KMS-11 (cell line): Measurements from ENCODE around the gene IER3.

Source experiments
- H2AFZ ChIP-seq: fragments of 200-600 bp; sonication (generic); 2 replicates; pipeline ENCODE4 v1.6.1; 2016; ENCODE audit warnings: antibody characterized with exemption, mixed run types, low read depth
- H3K27ac ChIP-seq: fragments of 200-600 bp; sonication (generic); 2 replicates; pipeline ENCODE4 v1.6.1; 2016; ENCODE audit warnings: mild to moderate bottlenecking, mixed run types
- H3K27me3 ChIP-seq: fragments of 200-600 bp; sonication (generic); 2 replicates; pipeline ENCODE4 v1.6.1; 2017; ENCODE audit warnings: mild to moderate bottlenecking, low read depth, mixed run types, moderate library complexity; ENCODE audit not compliant: insufficient read depth
- H3K36me3 ChIP-seq: fragments of 200-600 bp; sonication (generic); 2 replicates; pipeline ENCODE4 v1.6.1; 2017; ENCODE audit warnings: mild to moderate bottlenecking, mixed run types; ENCODE audit not compliant: insufficient read depth
- H3K4me1 ChIP-seq: fragments of 200-600 bp; sonication (generic); 2 replicates; pipeline ENCODE4 v1.6.1; 2016; ENCODE audit warnings: mild to moderate bottlenecking, low read depth, mixed run types; ENCODE audit not compliant: poor library complexity, severe bottlenecking
- H3K4me2 ChIP-seq: fragments of 200-600 bp; sonication (generic); 2 replicates; pipeline ENCODE4 v1.7.0; 2016; ENCODE audit warnings: mild to moderate bottlenecking, mixed run types
- H3K4me3 ChIP-seq: fragments of 200-600 bp; sonication (generic); IDR thresholded peaks from 2 replicates; pipeline ENCODE4 v1.6.1; 2017; ENCODE audit warnings: low read depth, low read length, mixed read lengths; ENCODE audit not compliant: insufficient read depth
- H3K79me2 ChIP-seq: fragments of 200-600 bp; sonication (generic); 2 replicates; pipeline ENCODE4 v1.6.1; 2016; ENCODE audit warnings: low read depth, mixed run types; ENCODE audit not compliant: insufficient read depth
- H3K9ac ChIP-seq: fragments of 200-600 bp; sonication (generic); 2 replicates; pipeline ENCODE4 v1.6.1; 2016; ENCODE audit warnings: mild to moderate bottlenecking, mixed run types
- H4K20me1 ChIP-seq: fragments of 200-600 bp; sonication (generic); 2 replicates; pipeline ENCODE4 v1.6.1; 2016; ENCODE audit warnings: mild to moderate bottlenecking, mixed run types; ENCODE audit not compliant: insufficient read depth
- TF ChIP-seq, protein P1 (sequence below): fragments of 200-600 bp; sonication (generic); conservative IDR thresholded peaks from 2 replicates; pipeline ENCODE4 v1.6.1; 2017; ENCODE audit warnings: low read depth, mild to moderate bottlenecking, antibody characterized with exemption, low read length, moderate library complexity, mixed read lengths

IER3 gene

DNA sequence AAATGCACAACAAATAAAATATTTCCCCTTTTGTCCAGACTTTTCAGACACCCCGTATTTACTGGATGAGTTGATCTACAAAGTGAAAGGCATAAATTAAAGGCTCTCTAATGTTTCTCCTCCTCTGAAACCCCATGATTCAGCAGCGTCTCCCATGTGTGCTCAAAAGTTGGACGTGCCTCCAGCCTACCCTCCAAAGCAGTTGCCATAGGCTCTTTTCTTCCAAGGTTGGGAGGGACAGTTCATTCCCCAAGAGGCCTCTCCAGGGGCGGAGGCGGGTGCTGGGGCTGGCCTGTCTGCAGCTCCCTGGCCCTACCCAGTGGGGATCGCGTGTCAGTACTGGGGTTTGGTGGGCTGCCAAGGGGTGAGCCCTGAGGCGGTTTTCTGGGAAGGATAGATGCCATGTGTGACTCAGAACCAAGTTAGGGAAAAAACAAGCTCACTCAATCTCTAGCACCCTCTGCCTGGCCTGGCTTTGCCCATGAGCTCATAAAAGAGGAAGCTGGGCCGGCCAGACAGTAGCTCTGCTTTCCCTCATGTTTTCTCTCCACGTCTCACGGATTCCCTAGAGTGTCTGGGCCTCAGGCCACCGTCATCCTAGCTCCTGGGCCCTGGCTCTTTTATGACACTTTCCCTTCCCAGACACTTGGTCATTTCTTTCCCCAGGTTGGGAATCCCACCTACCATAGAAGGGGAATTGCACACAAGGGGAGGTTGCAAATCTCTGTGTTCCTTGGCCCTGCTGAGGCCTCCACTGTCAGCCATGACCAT is 8.0 kb upstream of the IER3 start:
- Histone ChIP-seq H3K4me2 (no peak overlapping the region), H3K79me2 (no peaks in the 10 kb centered on the region), H3K27ac (no peak overlapping the region), H3K9ac (no peak overlapping the region), H4K20me1 (no peaks in the 10 kb centered on the region), H3K4me1 (no peaks in the 10 kb centered on the region), H3K4me3 (no peak overlapping the region), H3K27me3 (no peaks in the 10 kb centered on the region), H3K36me3 (no peaks in the 10 kb centered on the region), H2AFZ (no peak overlapping the region)
- TF ChIP-seq, protein P1, sequence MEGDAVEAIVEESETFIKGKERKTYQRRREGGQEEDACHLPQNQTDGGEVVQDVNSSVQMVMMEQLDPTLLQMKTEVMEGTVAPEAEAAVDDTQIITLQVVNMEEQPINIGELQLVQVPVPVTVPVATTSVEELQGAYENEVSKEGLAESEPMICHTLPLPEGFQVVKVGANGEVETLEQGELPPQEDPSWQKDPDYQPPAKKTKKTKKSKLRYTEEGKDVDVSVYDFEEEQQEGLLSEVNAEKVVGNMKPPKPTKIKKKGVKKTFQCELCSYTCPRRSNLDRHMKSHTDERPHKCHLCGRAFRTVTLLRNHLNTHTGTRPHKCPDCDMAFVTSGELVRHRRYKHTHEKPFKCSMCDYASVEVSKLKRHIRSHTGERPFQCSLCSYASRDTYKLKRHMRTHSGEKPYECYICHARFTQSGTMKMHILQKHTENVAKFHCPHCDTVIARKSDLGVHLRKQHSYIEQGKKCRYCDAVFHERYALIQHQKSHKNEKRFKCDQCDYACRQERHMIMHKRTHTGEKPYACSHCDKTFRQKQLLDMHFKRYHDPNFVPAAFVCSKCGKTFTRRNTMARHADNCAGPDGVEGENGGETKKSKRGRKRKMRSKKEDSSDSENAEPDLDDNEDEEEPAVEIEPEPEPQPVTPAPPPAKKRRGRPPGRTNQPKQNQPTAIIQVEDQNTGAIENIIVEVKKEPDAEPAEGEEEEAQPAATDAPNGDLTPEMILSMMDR = no peak

DNA sequence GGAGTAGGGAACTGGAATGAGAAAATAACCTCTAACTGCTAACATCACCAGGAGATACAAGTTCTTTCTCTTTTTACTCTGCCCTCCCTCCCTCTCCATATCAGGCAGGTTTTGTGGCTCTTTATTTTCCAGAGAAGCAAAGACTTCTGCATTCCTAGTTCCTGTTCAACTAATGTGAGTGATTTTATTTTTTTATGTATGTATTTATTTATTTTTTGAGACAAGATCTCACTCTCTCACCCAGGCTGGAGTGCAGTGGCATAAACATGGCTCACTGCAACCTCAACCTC is 6.0 kb upstream of the IER3 start:
- H4K20me1 ChIP-seq = no peaks in the 10 kb centered on the region
- H3K36me3 ChIP-seq = no peaks in the 10 kb centered on the region
- H3K4me2 ChIP-seq = no peak overlapping the region
- TF ChIP-seq, protein P1 = no peak
- H3K9ac ChIP-seq = no peak overlapping the region
- H3K27me3 ChIP-seq = no peaks in the 10 kb centered on the region
- no peak overlapping the region for H3K4me3 ChIP-seq
- H2AFZ ChIP-seq = no peak overlapping the region
- H3K27ac ChIP-seq = no peak overlapping the region
- no peaks in the 10 kb centered on the region for H3K4me1 ChIP-seq
- H3K79me2 ChIP-seq = no peaks in the 10 kb centered on the region

DNA sequence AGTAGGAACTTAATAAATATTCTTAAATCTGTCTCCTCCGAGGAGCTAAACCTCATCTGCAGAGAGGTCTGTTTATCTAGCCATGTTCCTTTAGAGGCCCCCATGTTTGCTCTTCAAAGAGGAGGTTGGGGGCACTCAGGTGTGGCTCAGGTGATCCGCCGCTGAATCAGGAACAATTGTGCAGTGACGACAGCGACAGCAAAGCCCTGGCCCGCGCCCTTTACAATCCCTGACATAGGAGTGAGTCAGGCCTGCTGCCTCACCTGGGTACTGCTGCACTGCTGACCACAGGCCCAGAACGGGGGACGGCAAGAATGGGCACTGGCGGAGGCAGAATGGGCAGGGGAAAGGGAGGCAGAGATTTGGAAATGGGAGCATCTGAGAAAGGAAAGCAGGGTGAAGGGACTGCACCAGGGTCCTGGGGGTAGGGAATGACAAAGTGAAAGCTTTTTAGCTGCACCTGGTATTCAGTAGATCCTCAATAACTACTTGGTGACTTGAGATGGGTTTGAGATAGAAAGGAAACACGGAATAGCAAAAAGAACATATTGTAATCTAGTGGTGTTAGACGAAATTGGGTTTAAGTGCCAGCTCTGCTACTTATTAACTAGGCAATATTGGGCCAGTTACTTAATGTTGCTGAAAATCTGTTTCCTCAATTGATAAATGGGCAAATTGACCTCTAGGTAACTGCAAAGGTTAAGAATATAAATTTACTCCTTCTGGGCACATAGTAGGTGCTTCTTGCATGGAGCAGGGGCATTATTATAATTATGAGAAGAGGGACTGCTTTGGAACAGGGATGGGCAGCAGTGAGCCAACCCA is 5.4 kb upstream of the IER3 start:
- no peaks in the 10 kb centered on the region for H3K36me3 ChIP-seq
- no peak overlapping the region for H3K9ac ChIP-seq
- H3K27me3 ChIP-seq = no peaks in the 10 kb centered on the region
- TF ChIP-seq, protein P1 = no peak
- H2AFZ ChIP-seq = no peak overlapping the region
- H3K27ac ChIP-seq = no peak overlapping the region
- no peaks in the 10 kb centered on the region for H3K79me2 ChIP-seq
- H3K4me2 ChIP-seq = no peak overlapping the region
- no peak overlapping the region for H3K4me3 ChIP-seq
- H3K4me1 ChIP-seq = peaks cover 5% of the 10 kb centered on the region
- H4K20me1 ChIP-seq = no peaks in the 10 kb centered on the region

DNA sequence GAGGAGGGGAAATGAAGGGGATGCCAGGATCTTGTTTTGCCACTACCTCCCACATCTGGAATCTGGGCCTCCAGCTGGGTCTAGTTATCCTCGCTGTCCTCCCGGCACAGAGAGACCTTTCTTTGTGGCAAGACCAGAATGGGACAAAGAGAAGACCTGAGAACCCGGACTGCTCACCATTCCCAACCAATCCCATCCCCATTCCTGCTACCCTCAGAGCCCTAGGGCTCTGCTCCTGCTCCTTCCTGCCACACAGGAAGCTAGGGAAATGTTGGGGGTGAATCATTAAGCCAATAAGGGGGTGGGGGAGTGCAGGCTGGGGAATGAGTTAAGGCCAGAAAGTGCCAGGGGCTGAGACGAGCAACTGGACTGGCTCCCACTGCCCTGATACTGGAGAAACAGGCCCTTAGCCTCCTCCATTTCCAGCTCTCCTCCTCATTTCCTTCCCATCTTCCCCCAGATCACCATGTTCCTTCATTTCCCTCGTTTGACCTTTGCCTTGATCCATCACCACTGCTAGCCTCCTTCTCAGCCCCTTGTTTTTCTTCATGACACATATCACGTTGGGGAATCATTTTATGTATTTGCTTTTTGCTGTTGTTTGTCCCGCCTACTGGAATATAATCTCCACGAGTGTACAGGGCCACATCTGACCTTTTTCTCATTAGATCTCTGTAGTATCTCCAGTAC is 4.6 kb upstream of the IER3 start:
- no peaks in the 10 kb centered on the region for H3K36me3 ChIP-seq
- H3K79me2 ChIP-seq = no peaks in the 10 kb centered on the region
- no peak overlapping the region for H3K4me3 ChIP-seq
- no peaks in the 10 kb centered on the region for H4K20me1 ChIP-seq
- no peak overlapping the region for H3K27ac ChIP-seq
- H2AFZ ChIP-seq = no peak overlapping the region
- H3K27me3 ChIP-seq = no peaks in the 10 kb centered on the region
- TF ChIP-seq, protein P1 = no peak
- H3K4me2 ChIP-seq = no peak overlapping the region
- H3K4me1 ChIP-seq = peaks cover 8% of the 10 kb centered on the region
- H3K9ac ChIP-seq = no peak overlapping the region
